ENCODE measurements around the gene TRIM2.
"Not testable (repeated sequence)": the region's sequence is repeated elsewhere in the genome, so short reads cannot be mapped to it uniquely, and the experiment has no call there.

The TRIM2 gene

GRCh38 chr4:153191795-153192363 is 12.4 kb upstream of the TRIM2 start:
- no peak for DNase-seq

DNA sequence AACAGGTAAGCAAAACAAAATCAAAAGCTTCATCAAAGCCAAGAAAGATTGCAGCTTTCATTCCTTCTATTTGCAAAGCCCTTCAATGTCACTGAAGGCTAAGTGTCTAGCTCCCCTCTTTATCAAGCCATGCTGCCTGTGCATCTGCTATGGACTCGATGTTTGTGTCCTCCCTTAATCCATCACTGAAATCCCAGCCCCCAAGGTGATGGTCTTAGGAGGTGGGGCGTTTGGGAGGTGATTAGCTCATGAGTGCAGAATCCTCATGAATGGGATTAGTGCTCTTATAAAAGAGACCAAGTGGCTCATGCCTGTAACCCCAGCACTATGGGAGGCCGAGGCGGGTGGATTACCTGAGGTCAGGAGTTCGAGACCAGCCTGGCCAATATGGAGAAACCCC is 6.9 kb upstream of the TRIM2 start:
- DNase-seq, result no peak

DNA sequence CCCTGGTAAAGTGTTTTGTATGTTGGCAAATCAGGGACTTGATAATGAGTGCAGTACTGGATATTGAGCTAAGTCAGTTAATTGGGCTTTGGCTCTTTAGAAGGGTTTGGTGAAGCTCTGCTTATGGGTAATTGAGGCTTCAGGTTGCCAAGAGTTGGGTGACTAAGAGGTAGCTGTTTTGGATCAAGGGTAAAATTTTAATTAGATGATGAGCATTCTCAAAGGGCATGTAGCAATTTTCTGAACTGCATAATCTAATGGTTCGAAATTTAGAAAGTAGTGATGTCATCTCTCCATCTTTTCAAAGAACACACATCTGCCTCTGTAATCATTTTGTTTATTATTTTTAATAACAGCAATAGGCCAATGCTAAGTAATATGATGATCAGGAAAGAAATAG is 5.5 kb upstream of the TRIM2 start:
- DNase-seq, result no peak

DNA sequence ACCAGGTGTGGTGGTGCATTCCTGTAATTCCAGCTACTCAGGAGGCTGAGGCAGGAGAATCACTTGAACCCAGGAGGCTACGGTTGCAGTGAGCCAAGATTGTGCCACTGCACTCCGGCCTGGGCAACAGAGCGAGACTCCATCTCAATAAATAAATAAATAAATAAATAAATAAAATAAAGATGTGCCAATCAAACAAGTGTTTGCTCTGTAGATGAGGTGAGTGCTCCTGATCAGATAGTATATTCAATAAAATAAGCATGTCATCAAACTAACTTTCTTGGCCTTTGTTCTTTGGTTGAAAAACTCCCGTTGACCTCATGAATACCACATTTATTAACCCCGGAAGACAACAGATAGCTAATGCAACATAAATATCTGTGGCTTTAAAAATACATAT is 497 bp upstream of the TRIM2 start:
- not testable (repeated sequence) for DNase-seq

- DNase-seq, result no peak
Observed at GRCh38 chr4:153204728-153205648, 745 bp downstream of the TRIM2 start.

DNA sequence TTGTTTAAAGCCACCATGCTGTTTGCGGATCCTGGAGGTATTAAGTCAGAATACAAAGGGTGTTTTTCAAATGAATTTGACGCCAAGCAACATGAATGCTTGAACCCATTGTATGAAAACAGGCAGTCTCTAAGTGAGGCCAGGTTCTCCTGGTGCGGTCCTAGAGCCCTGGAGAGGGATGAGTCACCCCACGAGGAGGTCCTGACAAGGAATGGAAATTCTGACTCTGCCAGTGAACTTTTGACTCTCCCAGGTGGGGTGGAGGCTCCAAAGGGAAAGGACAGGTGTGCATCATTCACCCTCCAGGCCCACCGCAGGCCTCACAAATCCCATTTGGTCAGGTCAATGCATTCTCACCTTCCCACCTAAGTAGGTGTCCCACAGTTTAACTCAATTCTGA is 1.5 kb downstream of the TRIM2 start:
- no peak for DNase-seq

DNA sequence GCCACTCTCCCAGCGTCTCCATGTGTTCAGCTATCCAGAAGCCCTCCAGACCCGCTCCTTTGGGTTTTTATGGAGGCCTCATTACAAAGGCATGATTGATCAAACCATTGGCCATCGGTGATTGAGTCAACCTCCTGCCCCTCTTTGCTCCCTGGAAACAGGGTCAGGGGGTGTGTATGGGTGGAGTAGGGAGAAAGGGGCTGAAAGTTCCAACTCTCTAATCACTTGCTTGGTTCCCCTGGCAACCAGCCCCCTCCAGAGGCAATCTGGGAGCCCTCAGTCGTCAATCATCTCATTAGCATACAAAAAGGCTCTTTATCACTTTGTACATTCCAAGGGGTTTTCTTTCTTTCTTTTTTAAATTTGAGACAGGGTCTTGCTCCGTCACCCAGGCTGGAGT is 2.3 kb downstream of the TRIM2 start:
- no peak for DNase-seq

DNA sequence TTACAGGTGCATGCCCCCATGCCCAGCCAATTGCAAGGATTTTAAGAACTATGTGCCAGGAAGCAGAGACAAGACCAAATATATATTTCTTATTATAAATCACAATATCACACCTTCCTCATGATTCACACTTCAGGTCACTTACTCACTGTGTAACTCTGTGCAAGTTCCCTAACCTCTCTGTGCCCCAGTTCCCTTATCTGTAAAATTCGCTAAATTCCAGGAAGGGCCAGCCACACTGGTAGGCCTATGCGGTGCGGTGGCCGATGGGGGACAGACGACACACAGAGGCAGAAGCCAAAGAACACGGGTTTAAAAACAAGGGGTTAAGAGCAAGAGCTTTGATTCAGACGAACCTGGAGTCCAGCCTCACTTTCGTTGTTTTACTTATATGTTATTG is 2.8 kb downstream of the TRIM2 start:
- DNase-seq, result no peak

DNA sequence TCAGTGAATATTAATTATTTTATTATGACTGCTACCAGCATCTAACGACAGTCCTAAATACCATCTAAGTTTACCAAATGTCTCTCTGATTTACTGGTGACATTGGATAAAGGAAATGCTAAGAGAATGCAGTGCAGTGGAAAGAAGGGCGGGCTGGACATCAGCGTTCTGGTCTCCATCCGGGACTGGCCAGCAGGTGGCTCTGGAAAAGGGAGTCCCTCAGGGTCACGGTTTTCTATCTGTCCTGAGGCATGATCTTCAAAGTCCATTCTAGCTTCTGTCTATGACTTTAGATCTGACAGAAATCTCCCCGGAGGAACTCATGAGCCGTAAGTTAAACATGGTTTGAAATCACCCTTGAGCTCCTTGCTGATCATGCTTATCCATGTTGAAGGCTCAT is 3.3 kb downstream of the TRIM2 start:
- DNase-seq, result no peak

GRCh38 chr4:153209410-153209809 is 5.2 kb downstream of the TRIM2 start:
- DNase-seq, result no peak

DNA sequence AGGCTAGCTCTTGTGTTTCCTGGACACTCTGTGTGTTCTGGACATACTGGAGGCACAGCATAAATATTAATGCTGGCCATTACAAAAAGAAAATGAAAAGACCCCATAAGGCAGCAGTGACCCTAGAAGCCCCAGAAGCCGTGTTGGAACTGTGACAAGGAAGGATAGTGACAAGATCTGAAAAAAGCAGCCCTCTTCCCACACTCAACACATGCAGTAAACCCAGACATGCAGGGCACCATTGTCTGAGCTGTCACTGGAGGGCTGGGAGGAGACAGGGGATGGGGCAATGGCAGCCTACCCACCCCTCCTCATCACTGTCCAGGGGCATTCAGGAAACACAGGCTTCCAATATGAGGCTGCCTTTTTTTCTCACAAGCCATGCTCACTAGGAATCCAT is 6.5 kb downstream of the TRIM2 start:
- DNase-seq, result no peak

DNA sequence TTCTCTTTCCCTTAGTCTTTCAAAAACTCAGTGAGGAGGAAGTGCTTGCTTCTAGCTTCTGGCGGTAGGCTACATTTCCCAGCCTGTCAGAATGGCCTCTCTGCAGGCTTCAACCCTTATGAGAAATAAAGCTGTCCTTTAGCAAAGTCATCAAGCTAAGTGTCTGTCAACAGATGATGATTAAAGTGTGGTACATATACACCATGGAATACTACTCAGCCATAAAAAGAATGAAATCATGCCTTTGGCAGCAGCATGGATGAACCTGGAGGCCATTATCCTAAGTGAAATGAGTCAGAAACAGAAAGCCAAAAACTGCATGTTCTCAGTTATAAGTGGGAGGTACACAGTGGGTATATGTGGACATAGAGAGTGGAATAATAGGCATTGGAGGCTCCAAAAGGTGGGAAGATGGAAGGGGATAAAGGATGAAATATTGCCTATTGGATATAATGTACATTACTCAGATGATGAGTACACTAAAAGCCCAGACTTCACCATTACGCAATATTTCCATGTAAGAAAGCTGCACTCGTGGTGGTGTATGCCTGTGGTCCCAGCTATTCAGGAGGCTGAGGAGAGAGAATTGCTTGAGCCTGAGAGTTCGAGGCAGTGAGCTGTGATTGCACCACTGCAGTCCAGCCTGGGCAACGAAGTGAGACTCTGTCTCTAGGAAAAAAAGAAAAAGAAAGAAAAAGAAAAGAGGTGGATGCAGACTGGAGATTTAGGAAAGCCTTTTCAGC is 7.9 kb downstream of the TRIM2 start:
- DNase-seq, result no peak

DNA sequence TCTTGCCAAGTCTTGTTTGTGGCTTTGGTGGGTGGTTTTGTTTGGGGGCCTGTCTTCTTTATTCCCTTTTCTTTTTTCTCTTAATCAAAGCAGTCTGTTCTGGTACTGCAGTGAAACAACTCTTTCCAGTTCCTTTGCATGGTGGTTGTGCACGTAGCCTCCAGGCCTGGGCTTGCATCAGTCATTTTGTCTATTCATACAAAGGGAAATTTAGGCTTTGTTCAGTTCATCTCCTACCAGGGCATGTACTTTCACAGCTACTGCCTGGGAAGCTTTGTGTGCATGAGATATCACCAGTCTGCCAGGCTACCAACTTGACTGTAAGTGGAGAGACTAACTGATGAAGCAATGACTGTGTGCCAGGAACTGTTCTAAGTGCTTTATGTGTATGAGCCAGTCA is 8.5 kb downstream of the TRIM2 start:
- no peak for DNase-seq

GRCh38 chr4:153215921-153216320 is 11.7 kb downstream of the TRIM2 start:
- DNase-seq, result no peak

DNA sequence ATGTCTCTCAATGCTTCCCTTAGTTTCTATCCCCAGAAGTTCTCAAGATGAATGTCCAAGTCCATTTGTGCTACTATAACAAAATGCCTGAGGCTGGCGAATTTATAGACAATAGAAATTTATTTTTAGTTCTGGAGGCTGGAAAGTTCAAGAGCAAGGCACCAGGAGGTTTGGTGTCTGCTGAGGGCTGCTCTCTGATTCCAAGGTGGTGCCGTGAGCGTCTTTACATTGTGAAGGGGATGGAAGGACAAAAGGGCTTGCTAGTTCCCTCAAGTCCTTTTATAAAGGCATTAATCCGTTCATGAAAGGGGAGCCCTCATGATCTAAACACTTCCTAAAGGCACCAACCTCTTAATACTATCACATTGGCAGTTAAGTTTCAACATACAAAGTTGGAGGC is 12.3 kb downstream of the TRIM2 start:
- no peak for DNase-seq

DNA sequence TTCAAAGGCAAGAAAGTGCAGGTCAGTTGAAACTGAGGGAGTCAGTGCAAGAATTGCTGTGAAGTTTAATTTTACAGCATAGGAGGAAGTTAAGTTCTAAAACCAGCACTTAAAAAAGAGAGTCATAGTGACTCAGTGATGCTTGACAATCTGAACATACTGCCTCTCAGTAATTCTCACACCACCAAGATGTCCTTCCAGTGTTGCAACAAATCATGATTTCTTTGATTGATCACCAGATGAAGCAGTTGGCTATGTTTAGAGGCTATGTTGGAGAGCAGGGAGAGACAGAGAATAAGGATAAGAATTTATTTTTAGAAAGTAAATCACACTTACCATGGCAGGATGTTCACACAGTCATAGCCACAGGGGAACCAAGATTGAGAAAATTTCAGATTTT is 13.2 kb downstream of the TRIM2 start:
- no peak for DNase-seq

DNA sequence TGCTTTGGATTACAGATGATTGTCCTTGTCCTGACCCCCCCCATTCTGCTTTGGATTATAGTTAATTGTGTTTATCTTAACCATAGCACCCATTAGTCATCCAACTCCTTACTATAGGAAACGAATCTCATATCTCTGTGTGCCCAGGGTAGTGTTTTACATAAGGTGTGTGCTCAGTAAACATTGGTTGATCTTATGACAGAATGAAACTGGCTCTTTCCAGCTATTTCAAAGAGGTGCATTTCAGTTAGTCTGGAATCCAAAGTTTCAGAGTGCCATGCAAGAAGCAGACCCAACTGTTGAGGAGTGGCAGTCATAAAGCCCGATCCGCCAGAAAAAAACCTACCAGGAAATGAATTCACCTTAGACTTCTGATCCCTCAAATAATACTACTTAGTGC is 14.7 kb downstream of the TRIM2 start:
- DNase-seq, result no peak

GRCh38 chr4:153220682-153221395 is 16.6 kb downstream of the TRIM2 start:
- DNase-seq, result no peak

- peak; percentile 35 for DNase-seq
Observed at GRCh38 chr4:153221783-153222706, 17.8 kb downstream of the TRIM2 start.

DNA sequence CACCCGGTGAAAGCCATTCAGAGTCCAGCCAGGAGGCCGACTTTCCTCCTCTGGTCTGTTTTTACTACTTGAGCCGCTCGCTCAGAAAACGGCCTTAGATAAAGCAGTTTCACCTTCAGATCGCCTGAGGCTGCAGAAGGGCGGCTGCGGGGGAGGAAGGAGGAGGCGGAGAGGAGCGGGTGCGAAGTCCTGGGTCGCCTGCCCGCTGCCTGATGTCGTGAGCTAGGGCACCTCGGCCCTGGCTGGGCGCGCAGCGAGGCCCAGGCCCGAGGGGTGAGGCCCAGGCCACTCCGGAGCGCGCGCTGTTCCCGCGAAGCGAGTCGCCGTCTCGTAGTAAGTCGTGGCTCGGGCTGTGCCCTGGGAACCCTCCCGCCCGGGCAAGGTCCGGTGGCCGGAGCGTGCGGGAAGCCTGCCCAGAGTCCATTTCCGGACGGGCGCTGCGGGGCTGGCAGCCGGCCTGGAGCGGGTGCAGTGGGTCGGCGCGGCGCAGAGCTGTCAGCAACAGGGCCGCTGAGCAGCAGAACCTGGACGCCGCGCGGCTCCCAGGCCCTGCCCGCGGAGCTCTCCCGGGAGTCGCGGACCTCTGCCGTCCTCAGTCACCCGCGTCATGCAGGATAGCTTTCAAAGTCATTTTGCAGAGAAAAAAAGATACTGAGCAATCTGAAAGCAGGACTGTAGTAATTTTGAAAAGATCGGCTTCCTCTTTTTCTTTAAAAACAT is 18.6 kb downstream of the TRIM2 start:
- peak; percentile 18 for DNase-seq

DNA sequence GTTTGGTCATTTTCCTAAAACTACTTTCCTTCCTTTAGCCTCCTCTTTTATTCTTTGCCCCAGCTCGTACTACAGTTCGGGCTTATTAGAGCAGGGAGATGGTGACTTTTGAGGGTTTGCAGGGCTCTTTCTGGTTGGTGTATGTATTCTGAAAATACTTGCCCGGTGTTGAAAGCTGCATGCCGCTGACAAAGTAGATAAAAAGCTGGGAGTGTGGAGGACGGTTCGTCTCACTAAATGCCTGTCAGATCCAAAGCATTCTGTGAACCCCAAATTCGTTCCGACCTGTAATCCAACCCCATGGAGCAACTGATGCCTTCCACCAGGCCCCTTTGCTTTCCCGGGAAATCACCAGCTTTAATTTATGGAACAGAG is 19.2 kb downstream of the TRIM2 start:
- no peak for DNase-seq

DNA sequence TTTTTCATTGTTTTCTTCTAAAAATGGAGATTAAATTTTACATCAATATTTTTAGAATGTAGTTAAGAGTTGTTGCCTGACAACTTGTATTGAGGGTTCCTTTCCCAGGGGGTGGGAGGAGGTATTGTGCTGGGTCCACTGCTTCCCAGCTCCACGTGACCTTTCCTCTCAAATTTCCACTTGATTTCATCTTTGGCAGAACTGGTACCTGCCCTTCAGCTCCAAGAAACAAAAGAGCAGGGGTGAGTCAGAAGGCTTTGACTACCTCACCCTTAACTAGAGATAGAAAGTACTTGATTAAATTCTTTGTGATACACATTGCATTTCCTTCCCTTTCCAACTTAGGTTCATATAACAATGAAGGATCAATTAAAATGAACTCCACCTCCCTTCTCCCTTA is 19.7 kb downstream of the TRIM2 start:
- DNase-seq, result no peak
